Stromal cell of bone marrow (primary cell): ENCODE data around the gene REM1.
A peak's percentile ranks its signal among the peaks of the same experiment; 100 is the strongest.
"Not testable (repeated sequence)": the region's sequence is repeated elsewhere in the genome, so short reads cannot be mapped to it uniquely, and the experiment has no call there.

Source experiments
- DNase-seq: peaks from one replicate; pipeline ENCODE4 v3.0.0-alpha.2; 2012; ENCODE audit warnings: low read depth

Gene REM1, protein sequence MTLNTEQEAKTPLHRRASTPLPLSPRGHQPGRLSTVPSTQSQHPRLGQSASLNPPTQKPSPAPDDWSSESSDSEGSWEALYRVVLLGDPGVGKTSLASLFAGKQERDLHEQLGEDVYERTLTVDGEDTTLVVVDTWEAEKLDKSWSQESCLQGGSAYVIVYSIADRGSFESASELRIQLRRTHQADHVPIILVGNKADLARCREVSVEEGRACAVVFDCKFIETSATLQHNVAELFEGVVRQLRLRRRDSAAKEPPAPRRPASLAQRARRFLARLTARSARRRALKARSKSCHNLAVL

GRCh38 chr20:31474758-31475427 lies at the start of gene REM1, which contains the start of gene DEFB124:
TSS of gene REM1 (plus strand) at chr20:31475288. CDS start at chr20:31476446, 1,158 bp downstream.
TSS of gene DEFB124 (minus strand) at chr20:31475127. CDS start at chr20:31473013, 2,114 bp downstream.
- DNase-seq: no peak

- no peak for DNase-seq
Observed at GRCh38 chr20:31425797-31426196, 49.3 kb upstream of the REM1 start.

GRCh38 chr20:31426891-31427551 lies 48.1 kb upstream of the REM1 start:
- not testable (repeated sequence) for DNase-seq

DNA sequence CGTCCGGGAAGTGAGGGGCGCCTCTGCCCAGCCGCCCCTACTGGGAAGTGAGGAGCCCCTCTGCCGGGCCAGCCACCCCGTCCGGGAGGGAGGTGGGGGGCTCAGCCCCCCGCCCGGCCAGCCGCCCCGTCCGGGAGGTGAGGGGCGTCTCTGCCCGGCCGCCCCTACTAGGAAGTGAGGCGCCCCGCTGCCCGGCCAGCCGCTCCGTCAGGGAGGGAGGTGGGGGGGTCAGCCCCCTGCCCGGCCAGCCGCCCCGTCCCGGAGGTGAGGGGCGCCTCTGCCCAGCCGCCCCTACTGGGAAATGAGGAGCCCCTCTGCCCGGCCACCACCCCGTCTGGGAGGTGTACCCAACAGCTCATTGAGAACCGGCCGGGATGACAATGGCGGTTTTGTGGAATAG lies 47.5 kb upstream of the REM1 start:
- DNase-seq: not testable (repeated sequence)

GRCh38 chr20:31430568-31431115 lies 44.4 kb upstream of the REM1 start:
- DNase-seq: no peak

DNA sequence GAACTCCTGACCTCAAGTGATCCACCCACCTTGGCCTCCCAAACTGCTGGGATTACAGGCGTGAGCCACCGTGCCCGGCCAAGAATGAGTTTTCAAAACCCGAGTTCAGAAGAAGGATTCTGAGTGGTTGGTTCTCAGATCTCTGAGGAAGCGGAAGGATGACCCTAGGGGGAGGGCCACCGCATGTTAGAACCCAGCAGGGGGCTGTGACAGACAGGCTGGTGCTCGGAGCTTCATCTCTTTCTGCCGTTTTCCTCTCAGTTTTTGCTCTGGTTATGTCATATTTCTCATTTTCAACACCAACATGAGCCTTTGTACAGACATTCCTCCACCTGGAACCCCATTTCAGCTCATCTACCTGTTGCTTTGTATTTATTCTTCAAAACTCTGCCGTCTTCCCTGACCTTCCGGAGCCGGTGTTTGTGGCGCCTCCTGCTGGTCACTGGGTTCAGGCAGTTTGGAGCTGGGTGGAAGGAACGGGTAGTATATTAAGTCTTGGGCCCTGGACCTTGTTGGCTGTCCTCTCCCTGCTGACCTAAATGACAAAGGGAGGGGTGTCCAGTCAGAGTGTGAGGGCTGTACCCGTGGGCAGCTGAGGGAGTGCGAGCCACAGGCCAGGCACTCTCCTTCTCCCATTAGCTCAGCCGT lies 35.0 kb upstream of the REM1 start, which contains the start of gene DEFB123:
TSS of gene DEFB123 (plus strand) at position 621 of the 648 bp plus-strand sequence. CDS start 67 bp downstream, outside the sequence.
- no peak for DNase-seq

DNA sequence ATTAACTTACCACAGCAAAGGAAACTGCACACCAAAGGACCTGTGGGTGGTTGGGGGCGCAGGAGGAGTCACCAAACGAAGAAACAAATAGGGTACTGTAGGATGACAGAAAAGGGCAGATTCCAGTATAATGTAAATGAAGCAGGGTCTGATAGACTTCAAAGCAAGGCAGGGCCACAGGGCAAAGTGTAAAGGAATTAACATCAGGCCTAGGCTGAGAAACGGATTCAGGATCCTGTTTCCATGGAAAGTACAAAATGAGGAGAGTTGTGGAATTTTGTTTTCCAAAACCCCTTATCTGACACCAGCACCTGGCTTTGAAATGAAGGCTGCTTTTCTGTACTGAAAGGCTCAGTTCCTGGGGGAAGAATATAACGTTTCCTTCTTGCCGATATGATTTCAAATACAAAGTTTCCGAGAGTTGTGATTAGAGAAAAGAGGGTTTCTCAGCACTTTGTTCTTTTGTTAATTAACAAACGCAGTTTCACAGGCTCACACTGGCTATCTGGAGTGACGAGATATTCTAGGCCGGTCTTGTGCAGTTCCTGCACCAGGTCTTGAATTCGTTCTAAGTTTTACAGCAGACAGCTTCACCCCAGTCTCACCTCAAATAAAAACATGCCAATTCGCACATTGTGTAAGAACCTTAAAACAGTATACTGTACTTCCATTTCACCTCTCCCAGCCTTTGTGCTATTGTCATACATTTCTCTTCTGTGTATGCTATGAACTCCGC lies 28.8 kb upstream of the REM1 start:
- DNase-seq: no peak

- DNase-seq: no peak
Observed at GRCh38 chr20:31449511-31450414, 25.3 kb upstream of the REM1 start.

DNA sequence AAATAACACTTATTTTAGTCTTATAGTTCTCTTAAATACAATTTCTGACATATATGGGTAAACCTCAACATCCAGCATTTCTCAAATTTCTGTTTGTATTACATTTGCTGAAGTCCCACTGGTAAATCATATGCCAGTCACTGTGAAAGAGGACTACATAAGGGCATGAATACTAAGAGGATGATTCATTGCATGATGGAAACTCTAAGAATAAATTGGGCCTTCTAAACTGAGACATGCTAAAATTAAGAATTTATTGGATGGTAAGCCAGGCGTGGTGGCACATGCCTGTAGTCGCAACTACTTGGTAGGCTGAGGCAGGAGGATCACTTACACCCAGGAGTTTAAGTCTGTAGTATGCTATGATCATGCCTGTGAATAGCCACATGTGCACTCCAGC lies 22.5 kb upstream of the REM1 start:
- peak; percentile 16 for DNase-seq

DNA sequence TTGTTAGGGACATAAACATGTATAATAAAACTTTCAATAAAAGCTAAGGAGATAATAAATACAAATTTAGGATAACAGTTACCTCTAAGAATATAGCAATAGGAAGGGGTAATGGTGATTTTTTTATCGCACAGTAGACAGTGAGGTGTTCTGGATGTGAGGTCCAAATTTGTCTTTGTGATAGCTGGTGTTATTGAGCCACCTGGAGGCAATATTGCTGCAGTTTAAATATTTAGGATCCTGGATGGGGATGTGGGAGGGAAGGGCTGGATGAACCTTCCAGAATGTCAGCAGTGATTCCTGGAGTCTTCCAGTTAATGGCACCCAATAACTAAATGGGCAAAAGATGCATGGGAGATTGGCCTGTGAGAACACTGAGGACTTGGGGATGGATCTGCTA lies 20.7 kb upstream of the REM1 start:
- DNase-seq: no peak

DNA sequence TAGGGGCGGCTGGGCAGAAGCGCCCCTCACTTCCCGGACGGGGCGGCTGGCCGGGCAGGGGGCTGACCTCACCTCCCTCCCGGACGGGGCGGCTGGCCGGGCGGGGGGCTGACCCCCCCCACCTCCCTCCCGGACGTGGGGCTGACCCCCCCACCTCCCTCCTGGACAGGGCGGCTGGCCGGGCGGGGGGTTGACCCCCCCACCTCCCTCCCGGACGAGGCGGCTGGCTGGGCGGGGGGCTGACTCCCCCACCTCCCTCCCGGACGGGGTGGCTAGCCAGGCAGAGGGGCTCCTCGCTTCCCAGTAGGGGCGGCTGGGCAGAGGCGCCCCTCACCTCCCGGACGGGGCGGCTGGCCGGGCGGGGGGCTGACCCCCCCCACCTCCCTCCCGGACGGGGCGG lies 4.1 kb upstream of the REM1 start:
- not testable (repeated sequence) for DNase-seq

DNA sequence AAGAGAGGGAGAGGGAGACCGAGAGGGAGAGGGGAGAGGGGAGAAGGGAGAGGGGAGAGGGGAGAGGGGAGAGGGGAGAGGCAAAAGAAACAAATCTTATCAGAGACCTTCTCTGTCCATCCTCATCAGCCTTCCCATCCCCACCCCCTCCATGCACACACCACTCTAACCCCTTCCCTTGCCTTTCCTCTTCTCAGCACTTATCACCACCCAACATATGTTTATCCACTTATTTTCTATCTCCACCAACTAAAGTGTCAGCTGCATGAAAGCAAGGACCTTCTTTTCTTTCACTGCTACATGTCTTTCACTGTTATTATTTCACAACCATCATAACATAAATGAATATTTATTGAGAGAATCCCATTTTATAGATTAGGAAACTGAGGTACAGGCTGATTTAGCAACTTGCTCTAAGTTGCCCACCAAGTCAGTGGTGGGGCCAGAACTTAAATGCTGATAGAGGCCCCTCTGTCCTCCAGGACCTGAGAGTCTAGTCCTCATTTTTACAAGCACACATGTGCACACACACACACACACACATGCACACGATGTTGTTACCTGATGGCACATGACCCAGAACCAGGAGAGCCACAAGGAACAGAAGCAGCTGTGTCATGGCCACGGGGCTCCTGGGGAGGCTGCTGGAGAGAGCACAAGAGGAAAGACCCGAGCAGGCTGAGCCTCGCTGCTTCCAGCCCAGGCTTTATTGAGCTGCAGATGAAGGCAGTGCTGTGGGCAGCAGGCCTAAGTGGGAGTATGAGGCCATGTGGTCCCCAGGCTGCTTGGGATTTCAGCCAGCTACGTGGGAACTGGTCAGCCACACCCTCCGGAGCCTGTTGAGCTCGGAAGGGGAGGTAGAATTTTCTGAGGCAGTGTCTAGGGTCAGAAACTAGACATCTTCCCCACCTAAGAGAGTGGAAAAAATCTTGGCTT lies 2.4 kb upstream of the REM1 start:
- no peak for DNase-seq

- DNase-seq: no peak
Observed at GRCh38 chr20:31473331-31474096, 1.6 kb upstream of the REM1 start.

DNA sequence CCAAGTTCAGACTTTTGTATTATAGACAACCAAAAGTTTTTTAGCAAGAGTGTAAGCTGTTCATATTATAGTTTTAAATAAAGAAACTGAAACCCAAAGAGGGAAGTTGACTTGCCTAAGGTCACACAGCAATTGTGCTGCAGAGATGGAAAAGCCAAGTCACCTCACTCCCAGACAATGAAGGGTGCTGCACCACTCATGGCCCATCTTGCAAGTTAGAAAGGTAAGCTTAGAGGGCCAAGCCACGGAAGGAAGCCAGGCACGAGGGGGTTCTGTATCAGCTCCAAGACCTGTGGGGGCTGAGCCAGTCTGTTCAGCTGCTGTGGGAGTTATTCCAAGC lies 1.0 kb upstream of the REM1 start:
- no peak for DNase-seq

- DNase-seq: no peak
Observed at GRCh38 chr20:31475472-31476293, 595 bp downstream of the REM1 start.

DNA sequence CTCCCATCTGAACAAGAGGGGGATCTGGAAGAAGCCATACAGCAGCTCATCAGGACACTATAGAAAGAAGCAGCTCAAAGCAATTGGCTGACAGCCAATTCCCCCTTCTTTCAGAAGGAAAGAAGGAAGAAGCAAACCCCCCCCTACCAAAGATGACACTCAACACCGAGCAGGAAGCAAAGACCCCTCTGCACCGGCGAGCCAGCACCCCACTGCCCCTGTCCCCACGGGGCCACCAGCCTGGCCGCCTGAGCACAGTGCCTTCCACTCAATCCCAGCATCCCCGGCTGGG lies 1.2 kb downstream of the REM1 start:
- DNase-seq: no peak

DNA sequence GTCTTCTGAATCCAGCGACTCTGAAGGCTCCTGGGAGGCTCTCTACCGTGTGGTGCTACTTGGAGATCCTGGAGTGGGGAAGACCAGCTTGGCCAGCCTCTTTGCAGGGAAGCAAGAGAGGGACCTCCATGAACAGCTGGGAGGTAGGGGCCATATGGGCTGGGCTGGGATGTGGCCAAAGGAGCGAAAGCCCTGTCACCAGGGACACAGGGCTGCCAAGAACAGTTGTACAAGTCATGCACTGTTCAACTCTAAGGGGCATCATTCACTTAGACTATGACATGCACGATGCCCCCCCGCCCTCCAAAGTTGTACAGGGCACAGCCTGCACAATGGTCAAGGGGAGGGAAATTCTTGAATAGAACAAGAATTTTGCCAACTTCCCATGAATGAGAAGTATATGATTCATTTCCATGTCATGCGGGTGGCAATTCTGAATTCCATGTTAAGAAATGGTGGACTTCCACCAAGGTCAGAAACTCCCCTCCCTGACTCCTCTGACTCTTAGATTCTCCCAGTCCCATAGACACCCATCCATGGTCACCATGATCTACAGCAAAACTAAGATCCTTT lies 1.6 kb downstream of the REM1 start:
- DNase-seq: no peak

- DNase-seq: no peak
Observed at GRCh38 chr20:31484001-31484400, 8.9 kb downstream of the REM1 start.
